NB4 (cell line): ENCODE results near the gene HNRNPA2B1.

Experiments used
- DNase-seq: peaks from one replicate; pipeline ENCODE4 v3.0.0; 2010; ENCODE audit warnings: low read depth
- H3K4me3 ChIP-seq: one replicate; pipeline ENCODE4 v1.5.1; 2011; ENCODE audit warnings: mild to moderate bottlenecking, low read depth, low read length, moderate library complexity
- CTCF ChIP-seq: IDR thresholded peaks from one replicate; pipeline ENCODE4 v1.5.1; 2012; ENCODE audit warnings: low read depth, low read length
- MAX ChIP-seq: IDR thresholded peaks from 2 replicates; pipeline ENCODE4 v1.6.1; 2011; ENCODE audit warnings: low read depth, low read length
- MYC ChIP-seq: IDR thresholded peaks from 2 replicates; pipeline ENCODE4 v1.6.1; 2011; ENCODE audit warnings: low read depth, low read length
- POLR2A ChIP-seq: IDR thresholded peaks from 2 replicates; pipeline ENCODE4 v1.6.1; 2011; ENCODE audit warnings: mild to moderate bottlenecking; ENCODE audit not compliant: insufficient read length; ENCODE audit errors: extremely low read depth

HNRNPA2B1 gene

GRCh38 chr7:26227987-26228386 lies 27.4 kb upstream of the HNRNPA2B1 start:
- TF ChIP-seq MYC (no peak), MAX (no peak), POLR2A (no peak), CTCF (no peak)
- no peak for DNase-seq

GRCh38 chr7:26224359-26224758 lies 23.8 kb upstream of the HNRNPA2B1 start:
- no peak for TF ChIP-seq MAX
- no peak for TF ChIP-seq CTCF
- no peak overlapping the region for H3K4me3 ChIP-seq
- no peak for DNase-seq

More at GRCh38 chr7:26227987-26228386, 27.4 kb upstream of the HNRNPA2B1 start:
- H3K4me3 ChIP-seq, result no peak overlapping the region

GRCh38 chr7:26216049-26216448 lies 15.5 kb upstream of the HNRNPA2B1 start:
- no peak overlapping the region for H3K4me3 ChIP-seq
- DNase-seq, result peak; percentile 11
- no peak for TF ChIP-seq MAX
- TF ChIP-seq MYC, result no peak
- no peak for TF ChIP-seq POLR2A
- no peak for TF ChIP-seq CTCF

- H3K4me3 ChIP-seq, result no peak overlapping the region
- TF ChIP-seq POLR2A (no peak), CTCF (no peak), MAX (no peak)
- peak; percentile 58 for DNase-seq
Observed at GRCh38 chr7:26213807-26214515, 13.4 kb upstream of the HNRNPA2B1 start.

- DNase-seq, result no peak
- H3K4me3 ChIP-seq, result no peak overlapping the region
- TF ChIP-seq POLR2A, result no peak
- no peak for TF ChIP-seq CTCF
- no peak for TF ChIP-seq MYC
- no peak for TF ChIP-seq MAX
Observed at GRCh38 chr7:26212921-26213718, 12.6 kb upstream of the HNRNPA2B1 start.
